ENCODE measurements around the gene SFRP4. TPM values are rescaled to one million over a fixed set of nuclear protein-coding genes. Genes with fewer than 3 reads are reported as not detected.

SFRP4 gene
- total RNA-seq, 1 donor from 2014 or later: 0.25 TPM

GRCh38 chr7:37901890-37902524 is 14.6 kb downstream of the SFRP4 start:
- Mint-ChIP-seq H3K4me1 (ENCODE audit: low read depth) (peaks cover 5% of the 10 kb centered on the region), H3K4me3 (ENCODE audit: unreplicated experiment) (no peak overlapping the region), H3K36me3 (ENCODE audit: low read depth) (peaks cover 1% of the 10 kb centered on the region), H3K27me3 (ENCODE audit: low read depth) (peaks cover 17% of the 10 kb centered on the region), H3K9me3 (ENCODE audit: low read depth) (no peaks in the 10 kb centered on the region), H3K27ac (ENCODE audit: unreplicated experiment) (no peak overlapping the region)
- no peak for DNase-seq (ENCODE audit: low spot score)
- no peak for TF ChIP-seq CTCF (IDR thresholded peaks at IDR 0.05)

GRCh38 chr7:37901236-37901827 is 15.3 kb downstream of the SFRP4 start:
- H3K9me3 Mint-ChIP-seq (ENCODE audit: low read depth): no peaks in the 10 kb centered on the region
- no peak for DNase-seq (ENCODE audit: low spot score)
- no peak overlapping the region for H3K4me3 Mint-ChIP-seq (ENCODE audit: unreplicated experiment)
- peaks cover 5% of the 10 kb centered on the region for H3K4me1 Mint-ChIP-seq (ENCODE audit: low read depth)
- H3K27me3 Mint-ChIP-seq (ENCODE audit: low read depth): peaks cover 17% of the 10 kb centered on the region
- no peak overlapping the region for H3K27ac Mint-ChIP-seq (ENCODE audit: unreplicated experiment)
- peak; percentile 88 for TF ChIP-seq CTCF (IDR thresholded peaks at IDR 0.05)
- H3K36me3 Mint-ChIP-seq (ENCODE audit: low read depth): no peaks in the 10 kb centered on the region

DNA sequence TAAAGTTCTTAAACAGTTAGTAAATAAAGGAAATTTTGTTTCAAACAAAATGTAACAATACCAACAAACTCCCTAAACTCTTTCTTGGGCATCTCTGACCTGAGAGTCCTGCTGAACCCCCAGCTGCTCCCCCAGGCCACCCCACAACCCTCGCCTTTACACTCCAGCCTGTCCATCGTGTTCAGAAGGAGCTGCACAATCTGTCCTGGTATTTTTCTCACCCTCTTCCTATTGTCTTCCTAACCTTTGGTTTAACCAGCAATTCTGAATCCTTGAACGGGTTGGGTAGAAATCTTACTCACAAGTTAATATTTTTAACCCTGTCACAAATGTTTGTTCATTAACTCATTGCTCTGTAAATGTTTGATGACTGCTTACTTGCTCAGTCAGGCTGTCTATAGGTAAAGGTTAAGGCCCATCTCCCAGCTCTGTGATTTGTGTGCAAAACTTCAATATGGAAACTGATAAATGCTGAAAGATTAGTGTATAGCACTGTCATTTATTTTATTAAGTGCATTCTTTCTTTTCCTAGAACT is 16.8 kb downstream of the SFRP4 start:
- DNase-seq (ENCODE audit: low spot score): no peak
- no peaks in the 10 kb centered on the region for H3K9me3 Mint-ChIP-seq (ENCODE audit: low read depth)
- H3K4me3 Mint-ChIP-seq (ENCODE audit: unreplicated experiment): no peak overlapping the region
- H3K36me3 Mint-ChIP-seq (ENCODE audit: low read depth): no peaks in the 10 kb centered on the region
- H3K27me3 Mint-ChIP-seq (ENCODE audit: low read depth): peaks cover 20% of the 10 kb centered on the region
- TF ChIP-seq CTCF (IDR thresholded peaks at IDR 0.05): no peak
- peaks cover 5% of the 10 kb centered on the region for H3K4me1 Mint-ChIP-seq (ENCODE audit: low read depth)
- no peak overlapping the region for H3K27ac Mint-ChIP-seq (ENCODE audit: unreplicated experiment)

- no peaks in the 10 kb centered on the region for H3K4me1 Mint-ChIP-seq (ENCODE audit: low read depth)
- peaks cover 37% of the 10 kb centered on the region for H3K27me3 Mint-ChIP-seq (ENCODE audit: low read depth)
- no peaks in the 10 kb centered on the region for H3K9me3 Mint-ChIP-seq (ENCODE audit: low read depth)
- H3K4me3 Mint-ChIP-seq (ENCODE audit: unreplicated experiment): no peak overlapping the region
- no peak for DNase-seq (ENCODE audit: low spot score)
- H3K27ac Mint-ChIP-seq (ENCODE audit: unreplicated experiment): no peak overlapping the region
- TF ChIP-seq CTCF (IDR thresholded peaks at IDR 0.05): no peak
- H3K36me3 Mint-ChIP-seq (ENCODE audit: low read depth): no peaks in the 10 kb centered on the region
These were observed 21.9 kb downstream of the SFRP4 start for GRCh38 chr7:37894671-37895070.

- no peak overlapping the region for H3K27ac Mint-ChIP-seq (ENCODE audit: unreplicated experiment)
- no peak for TF ChIP-seq CTCF (IDR thresholded peaks at IDR 0.05)
- H3K9me3 Mint-ChIP-seq (ENCODE audit: low read depth): no peaks in the 10 kb centered on the region
- no peak overlapping the region for H3K4me3 Mint-ChIP-seq (ENCODE audit: unreplicated experiment)
- no peak for DNase-seq (ENCODE audit: low spot score)
- H3K36me3 Mint-ChIP-seq (ENCODE audit: low read depth): no peaks in the 10 kb centered on the region
- H3K27me3 Mint-ChIP-seq (ENCODE audit: low read depth): peaks cover 36% of the 10 kb centered on the region
- no peaks in the 10 kb centered on the region for H3K4me1 Mint-ChIP-seq (ENCODE audit: low read depth)
These were observed 23.3 kb downstream of the SFRP4 start for GRCh38 chr7:37893359-37893758.
